HG03521 (cell line): Measurements from ENCODE around the gene ISG20L2.
A peak's percentile ranks its signal among the peaks of the same experiment; 100 is the strongest.

Experiments
- ATAC-seq: cut with Tn5 transposase; IDR thresholded peaks from one replicate; pipeline ENCODE4 v1.9.1; 2021; ENCODE audit warnings: mild to moderate bottlenecking, moderate library complexity; ENCODE audit not compliant: unreplicated experiment

The ISG20L2 gene

GRCh38 chr1:156754219-156754618 is 25.7 kb upstream of the ISG20L2 start:
- ATAC-seq = no peak

GRCh38 chr1:156752843-156753482 is 24.4 kb upstream of the ISG20L2 start:
- ATAC-seq = no peak

GRCh38 chr1:156751757-156752481 is 23.4 kb upstream of the ISG20L2 start:
- peak; percentile 80 for ATAC-seq

- no peak for ATAC-seq
Observed at GRCh38 chr1:156751451-156751756, 22.8 kb upstream of the ISG20L2 start, which contains the start of gene HDGF. HDGF (minus strand) TSS chr1:156751675; CDS start chr1:156751429, 246 bp downstream.

- ATAC-seq = peak; percentile 15
Observed at GRCh38 chr1:156750711-156751450, 22.3 kb upstream of the ISG20L2 start.

GRCh38 chr1:156750191-156750672 is 21.7 kb upstream of the ISG20L2 start:
- ATAC-seq = no peak

GRCh38 chr1:156749419-156750118 is 21.0 kb upstream of the ISG20L2 start:
- ATAC-seq = no peak

- ATAC-seq = no peak
Observed at GRCh38 chr1:156748670-156749418, 20.3 kb upstream of the ISG20L2 start.

GRCh38 chr1:156747742-156748669 is 19.4 kb upstream of the ISG20L2 start:
- ATAC-seq = no peak

GRCh38 chr1:156746728-156747631 is 18.4 kb upstream of the ISG20L2 start:
- ATAC-seq = no peak

- ATAC-seq = no peak
Observed at GRCh38 chr1:156746406-156746727, 17.8 kb upstream of the ISG20L2 start.

GRCh38 chr1:156745881-156746280 is 17.3 kb upstream of the ISG20L2 start:
- no peak for ATAC-seq

- no peak for ATAC-seq
Observed at GRCh38 chr1:156744786-156745419, 16.3 kb upstream of the ISG20L2 start.

GRCh38 chr1:156744344-156744743 is 15.8 kb upstream of the ISG20L2 start:
- no peak for ATAC-seq

- ATAC-seq = no peak
Observed at GRCh38 chr1:156743367-156744302, 15.1 kb upstream of the ISG20L2 start.

GRCh38 chr1:156742801-156743200 is 14.2 kb upstream of the ISG20L2 start:
- no peak for ATAC-seq

- ATAC-seq = no peak
Observed at GRCh38 chr1:156742017-156742416, 13.5 kb upstream of the ISG20L2 start.
